ENCODE results near the gene CDH13. TPM values are rescaled to one million over a fixed set of nuclear protein-coding genes. Genes with fewer than 3 reads are reported as not detected.

Gene CDH13
- total and polyA plus RNA-seq, 9 donors = 1.9 to 34.2 (median 4.8) TPM

DNA sequence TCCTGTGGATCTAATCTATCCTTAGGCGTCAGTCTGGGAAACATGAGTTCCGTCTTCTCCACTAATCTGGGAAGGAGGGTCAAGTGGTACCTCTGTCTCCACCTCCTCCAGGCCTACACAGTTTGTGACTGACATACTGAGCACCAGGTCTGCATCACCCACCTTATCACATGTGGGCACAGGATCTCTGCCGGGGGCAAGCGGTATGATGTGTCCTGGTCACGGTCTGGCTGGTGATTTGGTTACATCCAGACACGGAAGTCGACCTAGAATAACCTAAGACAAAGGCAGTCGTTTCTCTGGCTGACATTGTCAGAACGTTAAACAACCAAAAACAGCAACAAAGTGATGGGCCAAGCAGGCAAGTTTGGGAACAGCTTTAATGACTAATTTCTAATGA, 1098.5 kb downstream of the CDH13 start:
- no peaks in the 10 kb centered on the region for H3K36me3 ChIP-seq
- no peak overlapping the region for H3K27ac ChIP-seq
- intact Hi-C loops (cut with DNase I) = no loop called here
- TF ChIP-seq, protein P1, sequence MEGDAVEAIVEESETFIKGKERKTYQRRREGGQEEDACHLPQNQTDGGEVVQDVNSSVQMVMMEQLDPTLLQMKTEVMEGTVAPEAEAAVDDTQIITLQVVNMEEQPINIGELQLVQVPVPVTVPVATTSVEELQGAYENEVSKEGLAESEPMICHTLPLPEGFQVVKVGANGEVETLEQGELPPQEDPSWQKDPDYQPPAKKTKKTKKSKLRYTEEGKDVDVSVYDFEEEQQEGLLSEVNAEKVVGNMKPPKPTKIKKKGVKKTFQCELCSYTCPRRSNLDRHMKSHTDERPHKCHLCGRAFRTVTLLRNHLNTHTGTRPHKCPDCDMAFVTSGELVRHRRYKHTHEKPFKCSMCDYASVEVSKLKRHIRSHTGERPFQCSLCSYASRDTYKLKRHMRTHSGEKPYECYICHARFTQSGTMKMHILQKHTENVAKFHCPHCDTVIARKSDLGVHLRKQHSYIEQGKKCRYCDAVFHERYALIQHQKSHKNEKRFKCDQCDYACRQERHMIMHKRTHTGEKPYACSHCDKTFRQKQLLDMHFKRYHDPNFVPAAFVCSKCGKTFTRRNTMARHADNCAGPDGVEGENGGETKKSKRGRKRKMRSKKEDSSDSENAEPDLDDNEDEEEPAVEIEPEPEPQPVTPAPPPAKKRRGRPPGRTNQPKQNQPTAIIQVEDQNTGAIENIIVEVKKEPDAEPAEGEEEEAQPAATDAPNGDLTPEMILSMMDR (IDR thresholded peaks at IDR 0.05) = no peak
- DNase-seq = no peak
- no peak overlapping the region for H3K4me3 ChIP-seq
- no peaks in the 10 kb centered on the region for H3K27me3 ChIP-seq
- H3K9me3 ChIP-seq = no peaks in the 10 kb centered on the region
- no peaks in the 10 kb centered on the region for H3K4me1 ChIP-seq (ENCODE audit: insufficient read depth)
- WGBS, 3 donors = 35 to 59% (median 39%) methylated on average over 9 of the region's 9 CpGs

- Histone ChIP-seq H3K27me3 (no peaks in the 10 kb centered on the region), H3K4me1 (ENCODE audit: insufficient read depth) (no peaks in the 10 kb centered on the region), H3K36me3 (no peaks in the 10 kb centered on the region), H3K4me3 (no peak overlapping the region), H3K27ac (no peak overlapping the region), H3K9me3 (no peaks in the 10 kb centered on the region)
- no peak for DNase-seq
- intact Hi-C loops (cut with DNase I) = no loop called here
- 53 to 61% (median 56%) methylated on average over 10 of the region's 10 CpGs for WGBS, 3 donors
- TF ChIP-seq POLR2A (IDR thresholded peaks at IDR 0.05) (no peak), EP300 (IDR thresholded peaks at IDR 0.05) (no peak)
- TF ChIP-seq, protein P1 (IDR thresholded peaks at IDR 0.05) = no peak
Observed at GRCh38 chr16:83727018-83727417, 1100.2 kb downstream of the CDH13 start.

GRCh38 chr16:83727751-83728352, 1101.1 kb downstream of the CDH13 start:
- intact Hi-C loops (cut with DNase I) = no loop called here
- no peaks in the 10 kb centered on the region for H3K36me3 ChIP-seq
- no peak for DNase-seq

DNA sequence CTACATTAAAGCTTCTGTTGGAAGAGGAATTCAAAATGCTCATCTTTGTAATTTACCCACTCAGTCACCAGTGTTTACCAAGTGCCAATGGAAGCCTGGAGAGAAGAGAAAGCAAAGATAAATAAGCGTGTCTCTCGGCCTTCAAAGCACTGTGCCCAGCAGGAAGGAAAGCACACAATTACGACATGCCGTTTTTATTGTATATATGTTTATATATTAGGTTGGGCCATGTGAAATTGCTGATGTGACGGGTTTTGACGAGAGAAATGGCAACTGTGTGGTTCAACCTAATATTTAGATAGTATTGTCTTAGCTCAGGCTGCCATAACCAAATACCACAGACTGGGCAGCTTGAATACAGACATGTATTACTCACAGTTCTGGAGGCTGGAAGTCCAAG, 1101.7 kb downstream of the CDH13 start:
- H3K9me3 ChIP-seq = no peaks in the 10 kb centered on the region
- TF ChIP-seq, protein P1 (IDR thresholded peaks at IDR 0.05) = no peak
- TF ChIP-seq POLR2A (IDR thresholded peaks at IDR 0.05) (no peak), EP300 (IDR thresholded peaks at IDR 0.05) (no peak)

More at GRCh38 chr16:83727751-83728352, 1101.1 kb downstream of the CDH13 start:
- no peak overlapping the region for H3K4me3 ChIP-seq
- no peaks in the 10 kb centered on the region for H3K27me3 ChIP-seq
- no peak overlapping the region for H3K27ac ChIP-seq
- no peaks in the 10 kb centered on the region for H3K9me3 ChIP-seq
- no peaks in the 10 kb centered on the region for H3K4me1 ChIP-seq (ENCODE audit: insufficient read depth)
- WGBS, 3 donors = 76 to 86% (median 79%) methylated on average over 18 of the region's 18 CpGs
- TF ChIP-seq, protein P1 (IDR thresholded peaks at IDR 0.05) = no peak
- TF ChIP-seq POLR2A (IDR thresholded peaks at IDR 0.05) (no peak), EP300 (IDR thresholded peaks at IDR 0.05) (no peak)

More for the DNA sequence above, 1101.7 kb downstream of the CDH13 start:
- no peak for DNase-seq
- intact Hi-C loops (cut with DNase I) = no loop called here
- H3K36me3 ChIP-seq = no peaks in the 10 kb centered on the region
- no peak overlapping the region for H3K4me3 ChIP-seq
- H3K27ac ChIP-seq = no peak overlapping the region
- WGBS, 3 donors = 76 to 85% (median 83%) methylated on average over 6 of the region's 6 CpGs
- H3K4me1 ChIP-seq (ENCODE audit: insufficient read depth) = no peaks in the 10 kb centered on the region
- no peaks in the 10 kb centered on the region for H3K27me3 ChIP-seq
